GM12801 (cell line): ENCODE measurements around the gene ABLIM1.

Experiments
- TF ChIP-seq, protein P1 (sequence below): IDR thresholded peaks from one replicate; pipeline ENCODE4 v1.5.1; 2011; ENCODE audit warnings: control low read depth; ENCODE audit not compliant: insufficient read length; ENCODE audit errors: extremely low read depth

ABLIM1 gene

DNA sequence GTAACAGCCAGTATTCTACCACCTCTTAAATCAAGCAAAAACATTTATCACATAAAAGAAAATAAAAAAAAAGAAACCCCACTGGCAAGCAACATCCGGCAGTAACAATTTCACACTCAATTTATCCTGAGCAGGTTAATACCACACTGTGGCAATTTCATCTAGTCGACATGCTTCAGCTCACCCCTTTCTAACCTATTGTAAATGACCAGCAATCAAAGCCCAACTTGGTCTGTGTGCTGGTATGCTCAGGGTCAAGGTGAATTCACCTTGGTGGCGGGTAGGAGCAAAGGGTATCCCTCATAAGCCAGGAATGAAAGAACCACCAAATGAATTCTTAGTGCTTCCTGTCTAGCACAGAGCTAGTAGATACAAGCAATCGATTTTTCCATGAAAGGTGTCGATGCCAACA is 144.7 kb downstream of the ABLIM1 start:
- TF ChIP-seq, protein P1, sequence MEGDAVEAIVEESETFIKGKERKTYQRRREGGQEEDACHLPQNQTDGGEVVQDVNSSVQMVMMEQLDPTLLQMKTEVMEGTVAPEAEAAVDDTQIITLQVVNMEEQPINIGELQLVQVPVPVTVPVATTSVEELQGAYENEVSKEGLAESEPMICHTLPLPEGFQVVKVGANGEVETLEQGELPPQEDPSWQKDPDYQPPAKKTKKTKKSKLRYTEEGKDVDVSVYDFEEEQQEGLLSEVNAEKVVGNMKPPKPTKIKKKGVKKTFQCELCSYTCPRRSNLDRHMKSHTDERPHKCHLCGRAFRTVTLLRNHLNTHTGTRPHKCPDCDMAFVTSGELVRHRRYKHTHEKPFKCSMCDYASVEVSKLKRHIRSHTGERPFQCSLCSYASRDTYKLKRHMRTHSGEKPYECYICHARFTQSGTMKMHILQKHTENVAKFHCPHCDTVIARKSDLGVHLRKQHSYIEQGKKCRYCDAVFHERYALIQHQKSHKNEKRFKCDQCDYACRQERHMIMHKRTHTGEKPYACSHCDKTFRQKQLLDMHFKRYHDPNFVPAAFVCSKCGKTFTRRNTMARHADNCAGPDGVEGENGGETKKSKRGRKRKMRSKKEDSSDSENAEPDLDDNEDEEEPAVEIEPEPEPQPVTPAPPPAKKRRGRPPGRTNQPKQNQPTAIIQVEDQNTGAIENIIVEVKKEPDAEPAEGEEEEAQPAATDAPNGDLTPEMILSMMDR = no peak

DNA sequence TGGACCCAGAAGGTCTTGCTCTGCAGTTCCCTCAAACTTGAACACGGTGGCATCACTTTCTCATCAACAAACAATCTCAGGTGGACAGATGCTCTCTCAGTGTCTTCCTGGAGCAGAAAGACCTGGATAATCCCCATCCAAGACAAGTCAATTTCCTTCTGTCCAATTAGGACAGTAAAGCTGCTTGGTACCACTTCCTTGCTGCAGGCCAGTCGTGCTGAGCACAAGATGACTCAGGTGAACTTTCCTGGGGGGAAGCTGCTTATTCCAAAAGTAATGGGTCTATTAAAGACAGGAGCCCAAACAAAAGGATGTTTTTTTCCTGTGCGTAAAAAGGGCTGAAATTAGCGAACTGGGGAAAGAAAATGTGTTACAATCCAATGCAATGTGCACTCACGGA is 146.2 kb downstream of the ABLIM1 start:
- TF ChIP-seq, protein P1 = no peak

DNA sequence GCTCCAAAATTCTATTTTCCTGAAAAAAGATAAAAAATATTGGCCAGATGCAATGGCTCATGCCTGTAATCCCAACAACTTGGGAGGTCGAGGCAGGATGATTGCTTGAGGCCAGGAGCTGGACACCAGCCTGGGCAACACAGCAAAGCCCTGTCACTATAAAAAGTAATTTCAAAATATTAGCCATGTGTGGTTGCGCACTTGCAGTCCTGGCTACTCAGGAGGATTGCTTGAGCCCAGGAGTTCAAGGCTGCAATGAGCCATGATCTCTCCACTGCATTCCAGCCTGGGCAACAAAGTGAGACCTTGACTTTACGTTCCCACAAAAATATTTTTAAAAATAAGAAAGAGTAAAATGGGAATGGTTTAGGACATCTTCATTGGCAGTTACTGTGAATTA is 149.7 kb downstream of the ABLIM1 start:
- TF ChIP-seq, protein P1 = no peak

DNA sequence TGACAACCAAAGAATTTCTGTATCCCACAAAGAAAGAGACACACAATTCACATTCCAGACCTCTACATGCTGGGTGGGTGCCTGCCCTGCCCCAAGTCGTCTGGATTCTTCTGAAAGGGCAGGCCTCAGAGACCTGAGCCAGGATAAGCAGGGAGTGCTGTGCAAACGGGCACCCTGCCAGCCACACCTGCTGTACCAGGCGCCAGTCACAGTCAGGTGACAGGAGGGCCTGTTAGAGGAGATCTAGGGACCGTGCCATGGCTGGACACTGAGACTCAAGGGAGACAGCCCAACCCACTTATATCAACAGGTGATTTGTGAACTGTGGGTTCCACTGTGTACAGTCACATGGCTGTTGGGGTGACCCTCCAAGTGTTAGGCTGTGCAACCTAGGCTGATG is 150.6 kb downstream of the ABLIM1 start:
- TF ChIP-seq, protein P1 = no peak

DNA sequence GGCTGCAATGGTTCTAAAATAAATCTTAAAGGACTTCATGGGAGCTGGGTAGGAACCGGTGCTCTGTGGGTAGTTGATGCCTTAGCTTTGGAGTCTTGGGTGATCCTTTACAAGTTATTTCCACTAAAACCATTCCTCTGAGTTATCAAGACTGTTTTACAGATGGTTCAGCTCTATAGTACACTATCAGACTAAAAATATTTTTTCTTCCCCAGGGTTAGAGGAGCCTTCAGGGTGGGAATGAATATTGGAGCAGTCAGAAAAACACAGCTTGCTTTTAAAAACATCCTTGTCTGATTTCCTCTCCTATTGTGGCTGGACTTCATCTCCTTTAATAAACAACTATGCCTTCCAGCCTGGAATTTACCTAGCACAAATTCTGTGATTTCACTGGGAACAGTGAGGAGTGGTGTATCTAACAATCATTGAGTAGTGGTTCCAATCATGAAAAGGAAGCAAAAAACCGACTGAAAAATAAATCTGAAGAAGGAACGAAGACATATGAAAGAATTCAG is 151.1 kb downstream of the ABLIM1 start:
- TF ChIP-seq, protein P1 = no peak

DNA sequence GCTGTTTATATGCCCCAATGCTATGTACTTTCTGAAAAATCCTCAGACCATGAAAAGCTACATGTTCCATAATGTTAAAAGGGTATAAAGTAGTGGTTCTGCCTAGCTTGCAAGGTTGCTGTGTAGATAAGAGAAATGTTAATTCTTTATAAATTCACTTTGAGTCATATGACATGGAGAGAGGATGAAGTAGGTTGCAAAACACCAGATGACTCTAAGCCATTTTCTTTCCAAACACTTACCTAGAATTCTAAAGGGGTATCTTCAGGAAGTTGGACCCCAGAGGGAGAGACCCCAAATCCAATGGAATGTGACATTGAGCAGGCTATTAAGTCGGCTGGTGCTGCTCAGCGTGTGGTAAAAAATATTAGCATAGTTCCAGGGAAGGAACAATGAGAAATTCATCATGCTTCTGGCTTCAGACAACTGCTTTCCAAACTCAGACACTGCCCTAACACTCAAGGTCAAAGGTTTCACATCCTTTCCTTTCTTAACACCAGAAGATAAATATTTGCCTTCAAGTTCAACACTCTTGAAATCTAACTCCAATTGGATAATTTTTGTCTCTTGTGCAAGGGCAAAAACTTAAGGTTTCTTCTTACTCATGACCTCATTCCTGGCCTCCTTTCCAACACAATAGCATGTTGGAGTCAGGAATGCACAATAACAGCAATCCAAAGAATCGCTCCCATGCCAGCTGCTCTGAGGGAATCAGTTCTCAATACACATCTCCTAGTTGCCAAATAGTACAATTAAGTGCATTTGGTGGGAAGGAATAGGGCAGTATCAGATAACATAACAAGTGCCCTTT is 153.1 kb downstream of the ABLIM1 start:
- TF ChIP-seq, protein P1 = no peak

DNA sequence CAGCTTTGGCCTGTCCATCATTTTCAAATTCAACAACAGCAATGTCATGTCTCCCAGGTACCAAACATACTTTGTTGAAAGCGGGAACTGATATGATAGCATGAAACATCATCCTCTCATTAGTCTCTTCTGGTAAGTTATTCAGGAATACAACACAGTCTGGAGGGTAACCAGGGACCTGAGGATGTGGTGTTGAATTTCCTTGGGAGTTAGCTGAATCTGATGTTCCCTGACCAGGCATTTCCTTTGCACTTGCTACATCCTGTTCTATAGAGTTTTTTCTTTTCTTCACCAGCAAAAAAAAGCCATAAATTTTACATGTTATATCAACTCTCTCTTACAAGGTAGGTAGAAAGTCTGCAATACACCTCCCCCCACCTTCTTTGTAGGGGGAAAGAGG is 156.0 kb downstream of the ABLIM1 start:
- TF ChIP-seq, protein P1 = no peak
